Measurements from ENCODE around the gene PMEL.
"Not testable (repeated sequence)": the region's sequence is repeated elsewhere in the genome, so short reads cannot be mapped to it uniquely, and the experiment has no call there.

PMEL gene

GRCh38 chr12:55982319-55982936 lies 16.6 kb upstream of the PMEL start:
- no peak for DNase-seq

GRCh38 chr12:55981882-55982281 lies 16.0 kb upstream of the PMEL start:
- DNase-seq, result not testable (repeated sequence)

- no peak for DNase-seq
These were observed 13.2 kb upstream of the PMEL start for GRCh38 chr12:55979069-55979468.

- no peak for DNase-seq
These were observed 12.6 kb upstream of the PMEL start for GRCh38 chr12:55978393-55978792.

GRCh38 chr12:55974308-55974730 lies 8.5 kb upstream of the PMEL start:
- DNase-seq, result peak; percentile 23

GRCh38 chr12:55973599-55974307 lies 7.9 kb upstream of the PMEL start, which contains the start of gene RAB5B:
Gene RAB5B, plus strand, starts transcription at chr12:55974078. Its CDS starts 12,883 bp downstream, at chr12:55986961.
- DNase-seq, result peak; percentile 100

GRCh38 chr12:55972911-55973598 lies 7.2 kb upstream of the PMEL start:
- peak; percentile 31 for DNase-seq

GRCh38 chr12:55972456-55972855 lies 6.6 kb upstream of the PMEL start:
- DNase-seq, result no peak

GRCh38 chr12:55972042-55972441 lies 6.2 kb upstream of the PMEL start:
- DNase-seq, result peak; percentile 75

GRCh38 chr12:55970775-55971174 lies 4.9 kb upstream of the PMEL start:
- DNase-seq, result peak; percentile 49

GRCh38 chr12:55969356-55969755 lies 3.5 kb upstream of the PMEL start:
- DNase-seq, result no peak

GRCh38 chr12:55966408-55967281 lies 803 bp upstream of the PMEL start, which contains the start of gene CDK2:
Gene CDK2, plus strand, starts transcription at chr12:55966830. Its CDS starts 179 bp downstream, at chr12:55967009.
- DNase-seq, result peak; percentile 82

GRCh38 chr12:55965240-55965639 lies 602 bp downstream of the PMEL start:
- DNase-seq, result no peak

- DNase-seq, result no peak
These were observed 2.1 kb downstream of the PMEL start for GRCh38 chr12:55963760-55964159.

GRCh38 chr12:55957106-55957859 lies 8.6 kb downstream of the PMEL start:
- no peak for DNase-seq

GRCh38 chr12:55955800-55956508 lies 9.9 kb downstream of the PMEL start:
- peak; percentile 62 for DNase-seq

- no peak for DNase-seq
These were observed 10.5 kb downstream of the PMEL start for GRCh38 chr12:55955344-55955743.

- no peak for DNase-seq
These were observed 19.3 kb downstream of the PMEL start for GRCh38 chr12:55946553-55946952.

GRCh38 chr12:55942577-55943136 lies 23.2 kb downstream of the PMEL start:
- DNase-seq, result no peak

- no peak for DNase-seq
These were observed 23.8 kb downstream of the PMEL start for GRCh38 chr12:55942055-55942454.
